Measurements from ENCODE around the gene PKN2. TPM values are rescaled to one million over a fixed set of nuclear protein-coding genes. Genes with fewer than 3 reads are reported as not detected.

PKN2 gene
- total and polyA plus RNA-seq, 8 donors, result 6.5 to 28.8 (median 16.0) TPM

GRCh38 chr1:88650676-88651418 is 33.2 kb upstream of the PKN2 start:
- H3K4me3 ChIP-seq, result no peak overlapping the region
- no peak overlapping the region for H3K27ac ChIP-seq
- H3K36me3 ChIP-seq, result no peaks in the 10 kb centered on the region
- DNase-seq, result no peak
- H3K27me3 ChIP-seq, result no peaks in the 10 kb centered on the region
- H3K4me1 ChIP-seq, result no peaks in the 10 kb centered on the region
- no peak for TF ChIP-seq CTCF (IDR thresholded peaks at IDR 0.05)
- intact Hi-C loops (cut with DNase I), result no loop called here
- no peaks in the 10 kb centered on the region for H3K9me3 ChIP-seq
- 69 to 76% methylated on average over 6 of the region's 6 CpGs for WGBS, 2 donors
- no peak for ATAC-seq
- FAIRE-seq, result no peak

- Histone ChIP-seq H3K4me1 (no peaks in the 10 kb centered on the region), H3K27ac (no peak overlapping the region), H3K9me3 (no peaks in the 10 kb centered on the region), H3K27me3 (no peaks in the 10 kb centered on the region), H3K36me3 (no peaks in the 10 kb centered on the region), H3K4me3 (no peak overlapping the region)
- WGBS, 2 donors, result 3 to 12% methylated on average over 1 of the region's 1 CpG
- ATAC-seq (no peak), DNase-seq (no peak), FAIRE-seq (no peak)
- TF ChIP-seq CTCF (IDR thresholded peaks at IDR 0.05), result no peak
- intact Hi-C loops (cut with DNase I), result loop anchor here in 1 of 3 donors (5.0 kb wide), 1 partner anchor 222 kb away; no protein-coding TSS in a partner anchor
Measured at GRCh38 chr1:88655140-88655539, 28.9 kb upstream of the PKN2 start.

GRCh38 chr1:88655685-88656299 is 28.3 kb upstream of the PKN2 start:
- DNase-seq (no peak), FAIRE-seq (peak; percentile 90), ATAC-seq (peak in 2 of 4 donors; percentile 42 to 53)
- intact Hi-C loops (cut with DNase I), result loop anchor here in 1 of 3 donors (5.0 kb wide), 1 partner anchor 222 kb away; no protein-coding TSS in a partner anchor
- Histone ChIP-seq H3K27me3 (no peaks in the 10 kb centered on the region), H3K36me3 (no peaks in the 10 kb centered on the region), H3K4me3 (no peak overlapping the region), H3K27ac (no peak overlapping the region), H3K4me1 (no peaks in the 10 kb centered on the region), H3K9me3 (no peaks in the 10 kb centered on the region)
- peak; percentile 26 to 66 (median 49) for TF ChIP-seq CTCF (IDR thresholded peaks at IDR 0.05)
- WGBS, 2 donors, result 5 to 6% methylated on average over 3 of the region's 3 CpGs

GRCh38 chr1:88658419-88658818 is 25.7 kb upstream of the PKN2 start:
- intact Hi-C loops (cut with DNase I), result loop anchor here in 1 of 3 donors (5.0 kb wide), 1 partner anchor 219 kb away; no protein-coding TSS in a partner anchor
- no peaks in the 10 kb centered on the region for H3K36me3 ChIP-seq
- H3K27me3 ChIP-seq, result no peaks in the 10 kb centered on the region
- H3K27ac ChIP-seq, result no peak overlapping the region
- no peaks in the 10 kb centered on the region for H3K9me3 ChIP-seq
- DNase-seq (no peak), FAIRE-seq (no peak), ATAC-seq (no peak)
- WGBS, 2 donors, result 63 to 74% methylated on average over 3 of the region's 3 CpGs
- no peak overlapping the region for H3K4me3 ChIP-seq
- peaks cover 0 to 19% (median 17%) of the 10 kb centered on the region in 3 donors for H3K4me1 ChIP-seq
- TF ChIP-seq CTCF (IDR thresholded peaks at IDR 0.05), result no peak

GRCh38 chr1:88659552-88659951 is 24.5 kb upstream of the PKN2 start:
- H3K36me3 ChIP-seq, result no peaks in the 10 kb centered on the region
- H3K27ac ChIP-seq, result no peak overlapping the region
- H3K4me3 ChIP-seq, result no peak overlapping the region
- DNase-seq (no peak), FAIRE-seq (no peak), ATAC-seq (no peak)
- intact Hi-C loops (cut with DNase I), result loop anchor here in 1 of 3 donors (5.0 kb wide), 1 partner anchor 218 kb away; no protein-coding TSS in a partner anchor
- H3K9me3 ChIP-seq, result no peaks in the 10 kb centered on the region
- no peaks in the 10 kb centered on the region for H3K27me3 ChIP-seq
- TF ChIP-seq CTCF (IDR thresholded peaks at IDR 0.05), result no peak
- peaks cover 0 to 19% (median 17%) of the 10 kb centered on the region in 3 donors for H3K4me1 ChIP-seq

All from pancreas (tissue), 10 donors.